ENCODE data around the gene CTDSPL.

GRCh38 chr3:37970802-37971201 is 109.1 kb downstream of the CTDSPL start:
- TF ChIP-seq EZH2phosphoT487 (IDR thresholded peaks at IDR 0.05) = no peak
- TF ChIP-seq, protein P1, sequence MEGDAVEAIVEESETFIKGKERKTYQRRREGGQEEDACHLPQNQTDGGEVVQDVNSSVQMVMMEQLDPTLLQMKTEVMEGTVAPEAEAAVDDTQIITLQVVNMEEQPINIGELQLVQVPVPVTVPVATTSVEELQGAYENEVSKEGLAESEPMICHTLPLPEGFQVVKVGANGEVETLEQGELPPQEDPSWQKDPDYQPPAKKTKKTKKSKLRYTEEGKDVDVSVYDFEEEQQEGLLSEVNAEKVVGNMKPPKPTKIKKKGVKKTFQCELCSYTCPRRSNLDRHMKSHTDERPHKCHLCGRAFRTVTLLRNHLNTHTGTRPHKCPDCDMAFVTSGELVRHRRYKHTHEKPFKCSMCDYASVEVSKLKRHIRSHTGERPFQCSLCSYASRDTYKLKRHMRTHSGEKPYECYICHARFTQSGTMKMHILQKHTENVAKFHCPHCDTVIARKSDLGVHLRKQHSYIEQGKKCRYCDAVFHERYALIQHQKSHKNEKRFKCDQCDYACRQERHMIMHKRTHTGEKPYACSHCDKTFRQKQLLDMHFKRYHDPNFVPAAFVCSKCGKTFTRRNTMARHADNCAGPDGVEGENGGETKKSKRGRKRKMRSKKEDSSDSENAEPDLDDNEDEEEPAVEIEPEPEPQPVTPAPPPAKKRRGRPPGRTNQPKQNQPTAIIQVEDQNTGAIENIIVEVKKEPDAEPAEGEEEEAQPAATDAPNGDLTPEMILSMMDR (IDR thresholded peaks at IDR 0.05) = no peak

All from neural progenitor cell (in vitro differentiated cells).